ENCODE measurements around the gene SMIM24. TPM values are rescaled to one million over a fixed set of nuclear protein-coding genes. Genes with fewer than 3 reads are reported as not detected.

Gene SMIM24
- total RNA-seq, 2 experiments from 2014 or later = 1.6 to 3.8 TPM

DNA sequence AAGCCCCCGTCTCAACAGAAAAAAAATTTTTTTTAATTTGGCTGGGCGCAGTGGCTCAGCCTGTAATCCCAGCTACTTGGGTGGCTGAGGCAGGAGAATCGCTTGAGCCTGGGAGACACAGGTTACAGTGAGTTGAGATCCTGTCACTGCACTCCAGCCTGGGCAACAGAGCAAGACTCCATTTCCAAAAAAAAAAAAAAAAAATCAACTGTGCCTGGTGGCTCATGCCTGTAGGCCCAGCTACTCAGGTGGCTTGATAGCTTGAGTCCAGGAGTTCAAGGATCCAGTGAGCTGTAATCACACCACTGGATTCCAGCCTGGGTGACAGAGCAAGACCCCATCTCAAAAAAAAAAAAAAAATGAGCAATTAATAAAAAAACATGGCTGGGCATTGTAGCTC lies 21.5 kb upstream of the SMIM24 start:
- H3K27ac Mint-ChIP-seq = no peak overlapping the region
- CTCF ChIA-PET = interaction anchor here (0.7 to 8.9 kb wide), 2 partner anchors 16 to 261 kb away, joined by 3 to 54 read pairs; partner anchors contain the start of genes MRPL54 and SMIM44
- peaks cover 22% of the 10 kb centered on the region for H3K4me1 Mint-ChIP-seq (ENCODE audit: low read depth)
- no peaks in the 10 kb centered on the region for H3K9me3 Mint-ChIP-seq
- peaks cover 14% of the 10 kb centered on the region for H3K36me3 Mint-ChIP-seq (ENCODE audit: low read depth)
- no peak overlapping the region for H3K4me3 Mint-ChIP-seq
- DNase-seq = no peak
- no peaks in the 10 kb centered on the region for H3K27me3 Mint-ChIP-seq
- POLR2A ChIA-PET = interaction anchor here (0.6 to 1.8 kb wide), 2 partner anchors 24 to 145 kb away, joined by 3 to 4 read pairs; no protein-coding TSS in a partner anchor
- TF ChIP-seq CTCF (IDR thresholded peaks at IDR 0.05) = no peak
- intact Hi-C loops (cut with micrococcal nuclease) = no loop called here
- no peak for ATAC-seq

DNA sequence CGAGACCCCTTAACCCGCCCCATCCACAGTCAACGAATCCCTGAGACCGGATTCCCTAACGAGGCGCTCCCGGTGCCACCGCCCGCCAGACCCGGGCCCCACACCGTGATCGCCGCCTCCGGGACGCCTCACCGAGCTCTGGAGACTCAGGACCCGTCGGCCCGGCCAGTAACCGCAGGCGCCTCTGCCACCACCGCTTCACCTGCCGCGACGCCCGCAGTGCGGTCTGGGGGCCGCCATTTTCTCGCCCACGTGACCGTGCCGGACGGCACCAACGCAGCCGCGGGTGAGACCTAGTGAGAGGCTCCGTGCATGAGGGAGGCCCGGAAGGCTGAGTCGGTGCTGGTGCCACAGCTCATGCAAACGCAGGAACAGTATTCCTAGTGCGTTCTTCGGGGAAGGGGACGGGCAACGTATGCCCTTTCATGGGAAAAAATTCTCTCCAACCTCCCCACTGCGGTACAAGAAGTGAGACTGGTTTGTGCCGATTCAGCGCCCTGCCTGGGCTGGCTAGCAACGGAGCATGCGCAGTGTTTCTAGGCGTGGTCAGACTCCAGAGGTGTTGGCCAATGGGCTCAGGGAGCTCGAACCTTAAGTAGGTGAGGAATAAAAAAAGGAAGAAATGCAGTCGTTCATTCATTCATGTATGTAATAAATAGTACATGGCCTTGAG lies 20.2 kb upstream of the SMIM24 start, which contains the start of gene DOHH:
TSS of gene DOHH (minus strand) at position 246 of the 673 bp plus-strand sequence. CDS start 3,860 bp downstream, outside the sequence.
- no peaks in the 10 kb centered on the region for H3K27me3 Mint-ChIP-seq
- ChIA-PET POLR2A (interaction anchor here (0.8 to 1.8 kb wide), 5 partner anchors 12 to 144 kb away, joined by 3 to 4 read pairs (median 3); no protein-coding TSS in a partner anchor), CTCF (interaction anchor here (0.6 to 8.9 kb wide), 7 partner anchors 15 to 390 kb away, joined by 3 to 54 read pairs (median 3); partner anchors contain the start of gene SMIM44)
- no peaks in the 10 kb centered on the region for H3K9me3 Mint-ChIP-seq
- intact Hi-C loops (cut with micrococcal nuclease) = no loop called here
- H3K27ac Mint-ChIP-seq = peak within 1 kb of the TSS; percentile 95
- peak within 1 kb of the TSS; percentile 90 for H3K4me3 Mint-ChIP-seq
- peaks cover 20% of the 10 kb centered on the region for H3K4me1 Mint-ChIP-seq (ENCODE audit: low read depth)
- peaks cover 12% of the 10 kb centered on the region for H3K36me3 Mint-ChIP-seq (ENCODE audit: low read depth)
- DNase-seq (peak; percentile 97), ATAC-seq (peak; percentile 92)
- TF ChIP-seq CTCF (IDR thresholded peaks at IDR 0.05) = no peak

GRCh38 chr19:3499738-3500428 lies 19.6 kb upstream of the SMIM24 start:
- DNase-seq = no peak
- peak; percentile 4 for ATAC-seq
- Mint-ChIP-seq H3K27me3 (no peaks in the 10 kb centered on the region), H3K36me3 (ENCODE audit: low read depth) (peaks cover 17% of the 10 kb centered on the region), H3K4me1 (ENCODE audit: low read depth) (peaks cover 21% of the 10 kb centered on the region), H3K4me3 (peak overlapping the region; percentile 90), H3K27ac (peak overlapping the region; percentile 95), H3K9me3 (no peaks in the 10 kb centered on the region)
- no peak for TF ChIP-seq CTCF (IDR thresholded peaks at IDR 0.05)
- ChIA-PET CTCF (interaction anchor here (0.6 to 8.9 kb wide), 6 partner anchors 14 to 195 kb away, joined by 3 to 54 read pairs (median 3); partner anchors contain the start of gene SMIM44), POLR2A (interaction anchor here (0.7 to 1.2 kb wide), 5 partner anchors 12 to 76 kb away, joined by 3 read pairs; no protein-coding TSS in a partner anchor)
- intact Hi-C loops (cut with micrococcal nuclease) = no loop called here

DNA sequence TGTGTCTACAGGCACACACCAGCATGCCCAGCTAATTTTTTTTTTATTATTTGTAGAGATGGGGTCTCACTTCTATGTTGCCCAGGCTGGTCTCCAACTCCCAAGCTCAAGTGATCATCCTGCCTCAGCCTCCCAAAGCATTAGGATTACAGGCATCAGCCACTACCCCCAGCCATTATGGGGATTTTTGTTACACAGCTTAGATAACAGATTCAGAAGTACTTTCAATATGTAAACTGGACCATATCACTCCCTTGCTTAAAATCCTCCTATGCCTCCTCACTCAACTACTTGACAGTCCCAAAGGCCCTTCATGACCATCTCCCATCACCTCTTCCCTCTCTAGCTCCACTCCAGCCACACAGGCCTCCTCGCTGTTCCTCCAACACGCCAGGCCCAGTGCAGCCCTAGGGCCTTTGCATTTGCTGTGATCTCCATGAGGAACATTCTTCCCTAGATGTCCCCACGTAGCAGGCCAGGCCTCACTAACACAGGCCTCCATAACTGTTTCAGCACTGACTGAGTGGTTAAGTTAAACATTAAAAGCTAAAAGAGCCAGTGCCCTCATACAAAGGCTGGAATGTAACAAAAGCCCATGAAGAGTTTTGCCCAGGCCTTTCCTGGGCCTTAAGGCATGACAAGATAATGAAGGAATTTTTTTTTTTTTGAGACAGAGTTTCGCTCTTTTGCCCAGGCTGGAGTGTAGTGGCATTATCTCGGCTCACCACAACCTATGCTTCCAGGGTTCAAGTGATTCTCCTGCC lies 17.6 kb upstream of the SMIM24 start:
- CTCF ChIA-PET = interaction anchor here (1.2 to 8.9 kb wide), 2 partner anchors 12 to 25 kb away, joined by 3 to 54 read pairs; partner anchors contain the start of gene SMIM44
- TF ChIP-seq CTCF (IDR thresholded peaks at IDR 0.05) = no peak
- no peak overlapping the region for H3K4me3 Mint-ChIP-seq
- intact Hi-C loops (cut with micrococcal nuclease) = no loop called here
- H3K27me3 Mint-ChIP-seq = no peaks in the 10 kb centered on the region
- no peaks in the 10 kb centered on the region for H3K9me3 Mint-ChIP-seq
- H3K4me1 Mint-ChIP-seq (ENCODE audit: low read depth) = peaks cover 27% of the 10 kb centered on the region
- DNase-seq = no peak
- no peak overlapping the region for H3K27ac Mint-ChIP-seq
- peaks cover 19% of the 10 kb centered on the region for H3K36me3 Mint-ChIP-seq (ENCODE audit: low read depth)
- no peak for ATAC-seq
- POLR2A ChIA-PET = interaction anchor here (0.9 kb wide), 1 partner anchor 15 kb away, joined by 3 read pairs; the partner anchor contains the start of gene SMIM44

All from activated CD8-positive, alpha-beta T cell treated with anti-CD3 and anti-CD28 coated beads for 36 hours (primary cell).